CD4-positive, alpha-beta T cell treated with Interleukin-4 for 4 hours (primary cell): ENCODE results near the gene BDKRB1.

ENCODE experiments used
- DNase-seq: peaks from one replicate; pipeline ENCODE4 v3.0.0-alpha.2; 2020

BDKRB1 gene

DNA sequence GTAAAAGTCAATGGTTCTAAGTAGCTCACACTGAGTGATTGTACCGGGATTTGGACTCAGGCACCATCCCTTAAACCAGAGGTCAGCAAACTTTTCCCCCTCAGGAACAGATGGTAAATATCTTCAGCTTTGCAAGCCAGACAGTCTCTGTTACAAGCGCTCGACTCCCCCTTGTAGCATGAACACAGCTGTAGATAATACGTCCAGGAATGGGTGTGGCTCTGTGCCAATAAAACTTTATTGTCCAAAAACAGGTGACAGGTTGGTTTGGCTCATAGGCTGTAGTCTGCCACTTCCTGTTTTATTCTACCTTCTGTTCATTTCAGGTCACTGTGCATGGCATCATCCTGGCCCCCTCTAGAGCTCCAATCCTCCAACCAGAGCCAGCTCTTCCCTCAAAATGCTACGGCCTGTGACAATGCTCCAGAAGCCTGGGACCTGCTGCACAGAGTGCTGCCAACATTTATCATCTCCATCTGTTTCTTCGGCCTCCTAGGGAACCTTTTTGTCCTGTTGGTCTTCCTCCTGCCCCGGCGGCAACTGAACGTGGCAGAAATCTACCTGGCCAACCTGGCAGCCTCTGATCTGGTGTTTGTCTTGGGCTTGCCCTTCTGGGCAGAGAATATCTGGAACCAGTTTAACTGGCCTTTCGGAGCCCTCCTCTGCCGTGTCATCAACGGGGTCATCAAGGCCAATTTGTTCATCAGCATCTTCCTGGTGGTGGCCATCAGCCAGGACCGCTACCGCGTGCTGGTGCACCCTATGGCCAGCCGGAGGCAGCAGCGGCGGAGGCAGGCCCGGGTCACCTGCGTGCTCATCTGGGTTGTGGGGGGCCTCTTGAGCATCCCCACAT lies 7.6 kb downstream of the BDKRB1 start:
- DNase-seq = no peak

DNA sequence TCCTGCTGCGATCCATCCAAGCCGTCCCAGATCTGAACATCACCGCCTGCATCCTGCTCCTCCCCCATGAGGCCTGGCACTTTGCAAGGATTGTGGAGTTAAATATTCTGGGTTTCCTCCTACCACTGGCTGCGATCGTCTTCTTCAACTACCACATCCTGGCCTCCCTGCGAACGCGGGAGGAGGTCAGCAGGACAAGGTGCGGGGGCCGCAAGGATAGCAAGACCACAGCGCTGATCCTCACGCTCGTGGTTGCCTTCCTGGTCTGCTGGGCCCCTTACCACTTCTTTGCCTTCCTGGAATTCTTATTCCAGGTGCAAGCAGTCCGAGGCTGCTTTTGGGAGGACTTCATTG lies 8.2 kb downstream of the BDKRB1 start:
- DNase-seq = no peak

DNA sequence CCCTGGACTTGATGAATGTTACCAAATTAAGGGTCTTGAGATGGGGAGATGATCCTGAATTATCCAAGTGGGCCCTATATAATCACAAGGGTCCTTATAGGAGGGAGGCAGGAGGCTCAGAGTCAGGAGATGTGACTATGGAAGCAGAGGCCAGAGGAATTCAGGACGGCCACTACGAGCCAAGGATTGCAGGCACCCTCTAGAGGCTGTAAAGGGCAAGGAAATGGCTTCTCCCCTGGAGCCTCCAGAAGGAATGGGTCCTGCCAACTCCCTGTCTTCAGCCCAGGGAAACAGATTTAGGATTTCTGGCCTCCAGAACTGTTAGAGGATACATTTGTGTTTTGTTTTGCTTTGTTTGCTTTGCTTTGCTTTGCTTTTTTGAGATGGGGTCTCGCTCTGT lies 8.8 kb downstream of the BDKRB1 start:
- no peak for DNase-seq

DNA sequence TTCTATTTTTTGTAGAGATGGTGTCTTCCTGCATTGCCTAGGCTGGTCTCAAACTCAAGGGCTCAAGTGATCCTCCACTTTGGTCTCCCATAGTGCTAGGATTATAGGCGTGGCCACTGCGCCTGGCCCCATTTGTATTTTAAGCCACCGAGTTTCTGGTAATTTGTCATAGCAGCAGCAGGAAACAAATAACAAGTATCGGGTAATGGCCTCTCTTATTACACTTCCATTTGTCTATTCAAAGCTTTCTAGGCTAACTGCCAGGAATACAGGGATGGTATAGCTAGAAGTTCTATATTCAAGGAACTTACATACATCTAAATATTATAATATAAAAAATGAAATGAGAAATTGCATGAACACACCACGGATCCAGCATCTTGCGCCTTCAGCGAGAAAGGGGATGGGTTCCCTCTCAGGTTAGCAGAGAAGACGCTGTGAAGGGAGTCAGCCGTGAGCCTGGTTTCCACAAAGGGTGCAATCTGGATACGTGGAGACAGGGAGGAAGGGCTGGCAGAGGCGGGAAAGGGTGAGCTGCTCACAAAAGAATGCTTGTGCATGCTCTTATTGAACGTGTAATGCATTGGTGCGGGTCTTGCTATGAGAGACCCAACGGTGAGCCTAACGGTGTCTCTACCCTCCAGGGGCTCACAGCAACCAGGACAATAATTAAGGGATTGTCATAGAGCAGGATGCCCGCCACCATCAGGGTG lies 9.5 kb downstream of the BDKRB1 start:
- DNase-seq = no peak

DNA sequence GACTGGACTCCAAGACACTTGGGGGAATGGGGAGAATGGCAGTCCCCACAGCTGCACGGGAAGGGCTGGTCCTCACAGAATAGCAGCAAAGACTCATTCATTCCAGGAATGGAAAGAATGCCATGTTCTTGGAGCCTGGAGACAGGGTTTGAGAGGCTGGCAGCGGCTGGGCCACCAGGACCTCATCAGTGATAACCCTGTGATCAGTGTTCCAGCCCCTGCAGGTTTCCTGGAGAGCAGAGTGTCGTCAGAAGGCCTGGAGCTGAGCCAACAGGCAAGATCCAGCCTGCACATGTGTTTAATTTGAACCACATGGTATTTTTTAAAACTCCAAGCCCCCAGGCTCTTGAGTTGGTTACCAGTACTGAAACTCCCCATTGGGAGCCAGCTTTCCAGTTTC lies 11.3 kb downstream of the BDKRB1 start:
- no peak for DNase-seq

DNA sequence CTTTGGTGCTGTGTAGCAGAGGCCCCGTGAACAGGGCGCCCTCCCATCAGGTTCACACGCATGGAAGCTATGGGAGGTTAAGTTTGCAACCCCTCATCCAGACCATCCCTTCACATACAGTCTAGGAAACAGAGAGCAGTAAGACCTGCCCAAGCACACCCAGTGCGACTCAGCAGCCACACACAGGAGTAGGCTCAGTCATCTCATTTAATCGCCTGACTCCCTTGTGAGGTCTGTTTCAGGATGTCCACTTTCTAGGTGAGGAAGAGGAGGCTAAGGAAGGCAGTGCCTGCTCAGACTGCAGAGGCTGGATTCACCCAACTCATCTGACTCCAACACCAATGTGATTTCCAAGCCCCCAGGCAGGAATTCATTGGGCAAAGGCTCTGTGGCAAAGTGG lies 11.9 kb downstream of the BDKRB1 start:
- DNase-seq = no peak

DNA sequence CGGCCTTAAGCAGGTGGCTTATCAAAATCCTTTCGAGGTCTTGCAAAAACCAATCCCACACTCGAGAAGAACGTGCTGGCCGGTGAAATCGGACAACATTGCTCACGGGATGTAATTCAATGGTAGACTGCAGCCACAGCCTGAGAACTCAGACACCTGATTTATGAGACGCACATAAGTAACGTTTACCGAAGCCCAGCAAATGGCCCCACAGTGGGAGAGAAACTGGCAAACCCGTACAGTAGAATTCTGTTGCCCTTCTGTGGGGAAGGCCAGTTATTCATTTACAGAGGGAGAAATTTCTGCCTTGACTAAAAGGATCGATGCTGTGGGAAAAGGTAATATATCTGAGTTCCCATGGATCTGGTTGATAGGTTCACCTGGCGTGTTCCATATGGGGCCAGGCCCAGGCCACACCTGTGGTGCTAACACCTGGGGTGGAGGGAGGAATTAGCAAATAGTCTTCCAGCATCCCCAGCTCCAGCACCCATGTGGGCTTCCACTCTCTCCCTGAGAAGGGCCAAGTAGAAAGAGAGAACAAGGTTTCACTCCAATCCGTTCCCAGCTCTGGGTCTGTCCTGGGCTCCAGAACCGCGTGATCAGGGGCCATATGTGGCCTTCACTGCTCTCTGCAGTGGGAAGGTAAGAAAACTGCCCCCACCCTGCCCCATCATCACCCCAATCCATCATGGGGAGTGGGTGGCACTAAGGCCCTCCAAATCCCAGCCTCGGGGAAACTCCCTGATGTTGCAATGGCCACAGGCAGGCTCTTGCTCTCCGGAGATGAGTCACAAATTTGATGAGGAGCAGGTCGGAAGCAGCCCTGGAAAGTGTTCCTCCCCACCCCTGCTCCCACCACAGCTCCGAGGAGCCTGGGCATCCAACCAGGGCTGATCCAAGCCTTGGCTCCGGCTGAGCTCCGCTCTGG lies 12.7 kb downstream of the BDKRB1 start:
- no peak for DNase-seq

DNA sequence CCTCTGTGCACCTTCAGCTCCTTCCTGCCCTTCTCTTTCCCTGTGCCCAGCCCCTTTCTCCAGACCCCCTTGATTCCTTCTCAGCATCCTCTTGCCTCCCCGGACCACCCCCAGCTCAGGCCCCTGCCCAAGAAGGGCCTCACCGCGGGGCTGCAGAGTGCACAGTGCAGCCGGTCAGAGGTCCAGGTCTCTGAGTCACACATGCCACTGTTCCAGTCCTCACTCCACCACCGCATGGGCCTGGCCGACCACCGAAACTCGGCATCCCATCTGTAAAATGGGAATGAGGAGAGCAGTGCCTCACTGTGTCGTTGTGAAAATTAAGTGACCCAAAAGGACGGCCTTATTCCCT lies 13.3 kb downstream of the BDKRB1 start:
- DNase-seq = no peak

DNA sequence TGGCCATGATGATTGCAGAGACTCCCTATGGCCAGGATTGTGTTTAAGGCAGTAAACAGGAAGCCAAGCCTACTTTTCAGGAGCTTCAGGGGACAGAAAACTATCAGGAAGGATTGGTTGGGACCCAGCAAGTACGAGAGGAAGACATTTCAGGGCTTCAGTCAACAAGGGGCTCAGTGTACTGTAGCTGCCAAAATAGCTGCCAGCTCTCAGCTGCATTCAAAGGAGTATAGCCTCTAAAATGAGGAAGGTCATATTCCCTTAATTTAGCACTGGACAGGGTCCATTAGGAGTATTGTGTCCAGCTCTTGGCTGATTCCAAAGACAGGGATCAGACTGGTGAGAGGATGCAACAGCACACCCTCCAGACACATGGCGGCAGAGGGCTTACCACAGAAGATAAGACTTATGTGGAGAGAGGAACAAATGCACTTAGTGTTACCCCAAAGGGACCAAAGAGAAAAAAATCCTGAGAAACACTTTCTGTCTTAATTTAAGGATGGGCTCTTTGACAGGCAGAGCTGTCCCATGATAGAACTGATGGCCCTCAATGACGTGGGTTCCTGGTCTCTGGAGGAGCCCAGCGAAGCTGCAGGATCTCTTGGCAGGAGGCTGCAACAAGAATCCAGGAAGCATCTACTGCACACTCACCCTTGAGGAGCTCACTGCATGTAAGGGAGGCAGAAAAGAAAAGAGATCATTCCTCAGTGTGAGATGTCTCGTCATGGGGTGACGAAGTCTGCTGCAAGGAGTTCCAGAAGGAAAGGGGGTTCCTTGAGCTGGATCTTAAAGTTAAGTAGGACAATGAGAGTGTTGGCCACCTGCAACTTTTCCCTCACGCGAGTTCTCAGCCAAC lies 14.8 kb downstream of the BDKRB1 start:
- DNase-seq = no peak

DNA sequence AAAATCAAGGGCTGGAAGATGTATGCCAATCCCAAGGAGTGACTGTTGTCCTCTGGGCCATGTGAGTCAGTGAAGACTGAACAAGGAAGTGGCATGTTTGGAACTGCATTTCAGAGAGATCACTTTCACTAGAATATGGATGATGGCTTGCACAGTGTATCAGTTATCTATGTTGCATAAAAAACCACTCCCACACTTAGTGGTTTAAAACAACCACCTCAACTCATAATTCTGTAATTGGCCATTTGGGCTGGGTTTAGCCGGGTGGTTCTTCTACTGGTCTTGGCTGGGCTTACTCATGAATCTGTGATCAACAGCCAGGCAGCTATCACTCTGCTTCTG lies 15.4 kb downstream of the BDKRB1 start:
- no peak for DNase-seq

DNA sequence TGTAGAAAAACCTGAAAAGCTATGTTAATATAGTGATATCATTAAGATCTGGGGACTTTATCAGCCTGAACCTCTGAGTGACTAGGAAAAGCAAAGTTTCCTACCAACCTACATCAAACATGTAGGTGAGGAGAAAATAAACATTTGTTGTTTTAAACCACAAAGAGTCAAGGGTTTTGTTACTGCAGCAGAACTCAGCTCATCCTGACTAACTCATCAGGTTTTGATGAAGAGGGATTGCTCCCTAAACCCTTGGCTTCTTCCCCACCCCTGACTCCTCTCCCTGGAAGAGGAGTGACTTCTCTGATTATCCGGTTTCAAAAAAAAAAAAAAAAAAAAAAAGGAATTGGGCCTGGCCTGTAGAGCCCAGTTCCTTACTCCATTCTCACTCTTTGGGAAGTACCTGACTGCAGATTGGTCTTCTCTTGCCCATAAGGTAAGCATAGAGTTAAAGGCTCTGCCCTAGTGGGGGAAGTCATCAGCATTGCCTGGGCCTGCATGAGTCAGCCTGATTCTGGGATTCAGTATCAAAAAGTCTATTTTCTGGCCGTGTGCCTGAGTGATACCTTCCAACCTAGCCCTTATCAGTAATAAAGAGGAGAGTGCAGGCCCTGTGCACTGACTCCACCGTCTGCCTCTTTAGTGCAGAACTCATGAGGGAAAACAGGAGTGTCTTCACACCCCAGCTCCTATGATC lies 16.9 kb downstream of the BDKRB1 start:
- DNase-seq = no peak

DNA sequence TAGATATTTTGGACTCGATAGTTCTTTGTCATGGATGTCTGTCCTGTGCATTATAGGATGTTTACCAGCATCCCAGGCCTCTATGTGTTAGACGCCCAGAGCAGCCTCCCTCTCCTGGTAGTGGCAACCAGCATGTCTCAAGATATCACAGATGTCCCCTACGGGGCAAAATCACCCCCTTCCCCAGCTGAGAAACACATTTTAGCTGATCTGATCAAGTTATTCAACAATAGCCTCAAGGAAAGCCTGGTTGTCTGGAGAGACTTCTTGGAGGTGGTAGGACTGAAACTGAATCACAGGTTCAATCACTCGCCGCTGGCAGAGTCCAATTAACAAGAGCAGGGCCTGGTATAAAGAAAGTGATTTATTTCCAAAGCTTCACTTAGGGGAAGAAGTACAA lies 17.6 kb downstream of the BDKRB1 start:
- DNase-seq = no peak

DNA sequence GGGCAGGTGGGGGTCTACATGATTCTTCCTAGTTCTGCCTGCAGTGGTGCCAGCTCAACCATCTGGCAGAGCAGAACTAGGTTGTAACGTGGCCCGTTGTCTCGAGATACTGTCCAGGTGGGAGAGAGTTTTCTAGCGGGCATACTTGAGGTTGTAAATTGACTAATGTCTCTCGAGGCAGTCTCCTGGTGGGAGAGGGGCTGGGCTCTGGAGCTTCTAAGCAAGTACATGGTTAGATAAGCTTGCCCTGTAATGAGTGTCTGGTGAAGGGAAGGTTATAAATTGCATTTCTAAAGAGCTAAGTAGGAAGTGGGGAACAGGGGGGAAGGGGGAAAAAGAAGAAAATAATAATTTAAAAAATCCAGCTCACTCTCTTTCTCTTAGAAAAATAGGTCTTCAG lies 18.1 kb downstream of the BDKRB1 start:
- DNase-seq = no peak

DNA sequence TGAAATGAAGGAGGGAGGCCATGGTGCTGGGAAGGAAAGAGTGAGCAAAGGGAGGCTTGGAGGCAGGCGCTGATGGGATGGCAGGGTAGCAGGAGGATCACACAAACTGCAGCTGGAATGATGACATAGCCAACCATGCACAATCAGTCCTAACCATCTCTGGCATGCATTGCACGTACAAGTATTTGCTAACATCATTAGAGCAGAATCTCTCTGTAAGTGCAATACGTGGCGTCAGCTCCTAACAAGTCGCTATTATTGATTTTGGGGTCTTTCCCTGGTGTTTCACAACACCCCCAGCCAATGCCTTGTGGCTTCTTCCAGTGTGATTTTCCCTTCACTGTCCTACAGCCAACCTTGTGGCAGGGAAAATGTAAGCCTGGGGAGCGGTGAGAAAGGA lies 18.5 kb downstream of the BDKRB1 start:
- no peak for DNase-seq

DNA sequence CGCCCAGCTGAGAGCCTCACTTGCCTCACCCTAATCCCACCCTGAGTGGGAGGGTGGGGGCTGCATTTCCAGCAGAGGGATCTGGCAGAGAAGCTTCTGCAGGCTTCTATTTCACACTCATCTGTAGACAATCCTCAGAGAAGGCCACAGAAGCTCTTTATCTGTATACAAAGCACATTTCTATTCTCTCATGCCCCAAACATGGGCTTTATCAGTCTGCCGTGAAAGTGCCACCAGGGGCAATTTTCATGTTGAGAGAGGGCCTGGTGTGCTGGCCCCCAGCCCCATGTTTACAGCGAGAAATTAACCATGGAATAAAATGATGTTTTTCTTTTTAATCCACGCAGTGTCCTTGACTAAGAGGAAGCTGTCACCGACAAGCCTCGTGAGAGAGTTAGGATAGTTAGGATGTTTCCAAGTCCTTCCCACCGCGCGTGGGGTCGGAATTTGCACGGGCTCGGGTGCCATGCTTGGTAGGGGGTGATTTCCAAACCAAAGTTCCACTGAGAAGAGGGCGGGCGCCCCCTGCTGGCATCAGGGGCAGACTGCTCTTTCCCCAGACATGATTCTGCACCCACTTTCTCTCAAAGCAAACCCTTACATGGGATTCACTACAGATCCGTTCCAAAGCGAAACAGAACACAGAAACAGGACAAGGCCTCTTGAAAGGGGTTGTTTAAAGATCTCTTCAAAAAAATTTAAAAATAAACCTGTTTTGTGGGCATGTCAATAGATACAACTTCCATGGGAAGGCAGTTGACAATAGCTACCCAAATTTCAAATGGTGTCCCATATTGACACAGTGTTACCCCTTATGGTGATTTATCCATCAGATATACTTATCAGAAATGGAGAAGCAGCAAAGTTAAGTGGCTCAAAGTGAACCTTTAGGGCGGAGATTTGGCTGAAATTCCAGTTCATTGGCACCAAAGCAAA lies 19.4 kb downstream of the BDKRB1 start:
- DNase-seq = peak; percentile 52

DNA sequence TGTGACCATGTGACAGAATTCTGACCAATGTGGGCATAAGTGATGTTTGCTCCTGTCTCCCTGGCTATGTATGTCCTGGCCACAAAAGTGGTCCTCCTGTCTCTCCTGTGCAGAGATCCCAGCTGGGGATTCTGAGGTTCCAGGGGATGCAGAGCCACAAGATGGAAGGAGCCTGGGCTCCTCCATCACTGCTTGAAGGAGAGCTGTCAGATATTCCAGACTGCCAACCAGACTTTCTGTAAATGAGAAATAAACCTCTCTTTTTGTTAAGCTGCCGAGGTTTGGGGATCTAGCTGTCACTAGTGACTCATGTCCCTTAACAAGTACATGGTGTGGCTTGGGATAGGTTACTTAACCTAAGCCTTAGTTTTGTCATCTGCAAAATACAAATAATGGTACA lies 21.9 kb downstream of the BDKRB1 start:
- DNase-seq = no peak

DNA sequence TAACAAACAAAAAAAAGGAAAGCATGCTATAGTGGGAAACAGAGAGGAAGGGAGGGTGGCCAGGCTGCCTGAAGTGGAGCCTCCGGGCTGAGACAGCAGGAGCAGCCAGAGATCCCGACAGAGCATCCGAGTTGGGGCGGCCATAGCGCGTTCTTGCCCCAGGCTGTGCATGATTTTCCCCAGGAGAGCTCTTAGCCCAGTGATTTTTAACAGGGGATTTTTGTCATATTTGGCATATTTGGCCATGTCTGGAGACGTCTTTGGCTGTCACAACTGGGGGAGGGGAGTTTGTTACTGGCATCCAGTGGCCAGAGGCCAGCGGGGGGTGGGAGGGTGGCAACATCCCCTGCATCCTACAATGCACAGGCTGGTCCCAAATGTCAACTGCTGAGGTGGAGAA lies 23.6 kb downstream of the BDKRB1 start:
- no peak for DNase-seq

DNA sequence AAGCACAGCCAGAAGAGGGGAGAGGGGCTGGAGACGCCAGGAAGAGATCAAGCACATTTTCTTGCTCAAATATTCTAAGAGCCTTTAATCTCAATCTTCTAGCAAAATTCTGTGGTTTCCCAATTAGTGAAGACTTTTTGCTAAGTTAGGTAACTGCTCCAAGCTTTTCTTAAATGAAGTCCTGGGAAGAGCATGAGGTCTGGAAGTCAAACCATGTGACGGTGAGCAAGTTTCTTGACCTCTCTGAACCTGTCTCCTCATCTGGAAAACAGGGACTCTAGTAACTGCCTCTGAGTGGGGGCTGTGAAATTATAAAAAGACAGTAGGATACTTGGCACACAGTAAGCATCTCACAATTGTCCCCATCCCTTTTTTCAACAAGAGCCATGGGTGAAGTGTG lies 24.1 kb downstream of the BDKRB1 start:
- no peak for DNase-seq

DNA sequence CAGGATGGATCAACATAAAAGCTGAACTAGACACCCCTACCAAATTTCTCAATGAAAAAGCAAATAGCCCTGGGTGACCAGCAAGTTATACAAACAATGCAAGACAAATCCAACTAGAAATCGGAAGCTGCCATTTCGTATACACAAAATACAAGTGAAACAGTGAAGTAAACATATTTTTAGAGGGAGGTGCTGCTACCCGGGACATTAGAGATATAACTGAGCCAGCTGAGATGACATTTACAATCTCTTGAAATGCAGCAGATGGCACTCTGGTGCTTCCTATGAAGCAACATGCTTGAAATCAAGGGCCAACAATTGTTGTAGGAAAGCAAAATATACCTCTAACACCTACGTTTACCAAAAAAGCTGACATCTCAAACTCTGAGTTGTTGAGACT lies 25.5 kb downstream of the BDKRB1 start:
- DNase-seq = no peak

DNA sequence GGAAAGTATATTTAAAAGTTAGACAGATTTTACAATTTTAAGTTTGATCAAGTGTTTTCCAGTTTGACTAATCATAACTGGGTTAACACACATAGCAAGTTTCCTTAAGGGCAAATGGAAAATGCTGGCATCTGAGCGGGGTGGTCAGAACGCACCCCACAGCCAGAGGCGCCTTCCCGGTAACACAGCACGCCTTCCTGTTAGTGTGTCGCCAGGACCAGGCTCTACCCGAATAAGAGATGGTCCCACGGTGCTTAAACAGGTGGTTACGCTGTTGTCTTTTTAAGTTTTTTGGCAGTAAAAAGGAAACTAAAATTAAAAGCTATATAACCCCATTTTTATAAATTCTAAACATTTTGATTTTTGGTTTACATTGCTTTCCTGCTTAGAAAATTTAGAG lies 28.0 kb downstream of the BDKRB1 start:
- no peak for DNase-seq

DNA sequence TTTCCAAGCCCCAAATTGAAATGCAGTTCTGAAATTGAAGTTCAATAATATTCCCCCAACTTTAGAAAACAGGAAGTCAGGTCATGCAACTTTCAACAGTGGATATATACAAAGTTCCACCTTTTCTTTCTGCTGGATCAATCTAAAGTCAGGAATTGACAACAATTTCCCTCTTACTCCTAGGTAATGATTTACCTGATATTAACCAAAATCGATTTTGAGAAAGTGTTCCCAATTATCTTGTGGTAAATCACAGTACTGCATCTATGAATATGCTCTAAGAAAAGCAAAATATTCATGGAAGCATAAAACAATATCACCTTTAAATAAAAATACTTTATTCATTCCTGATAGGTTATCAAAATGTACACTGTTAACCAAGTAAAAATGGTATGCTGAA lies 28.4 kb downstream of the BDKRB1 start:
- DNase-seq = no peak
